Nephron (organoid): ENCODE data around the gene GAK.
"Not testable (repeated sequence)": the region's sequence is repeated elsewhere in the genome, so short reads cannot be mapped to it uniquely, and the experiment has no call there.

ENCODE experiments used
- H3K27ac Mint-ChIP-seq, 3 experiments: 2 replicates each; pipeline ENCODE4 v1.8.0; 2020; ENCODE audit warnings: mixed read lengths in 3 of 3, mild to moderate bottlenecking in 2 of 3, moderate library complexity in 1 of 3
- H3K27me3 Mint-ChIP-seq: 2 replicates; pipeline ENCODE4 v1.8.0; 2021; ENCODE audit warnings: low read depth, mild to moderate bottlenecking, moderate library complexity, mixed read lengths
- H3K36me3 Mint-ChIP-seq: 2 replicates; pipeline ENCODE4 v1.8.0; 2020; ENCODE audit warnings: low read depth, mixed read lengths
- H3K4me1 Mint-ChIP-seq: 2 replicates; pipeline ENCODE4 v1.8.0; 2020; ENCODE audit warnings: mixed read lengths
- H3K4me3 Mint-ChIP-seq, 3 experiments: 2 replicates each; pipeline ENCODE4 v1.8.0; 2020; ENCODE audit warnings: mild to moderate bottlenecking in 3 of 3, mixed read lengths in 3 of 3, moderate library complexity in 2 of 3
- H3K9me3 Mint-ChIP-seq: 2 replicates; pipeline ENCODE4 v1.8.0; 2020; ENCODE audit warnings: mixed read lengths
- TF ChIP-seq, protein P1 (sequence below), 3 experiments: fragments of 200-600 bp; sonication (generic); IDR thresholded peaks; one replicate each; pipeline ENCODE4 v1.5.0; 2021; ENCODE audit warnings: antibody characterized with exemption in 3 of 3; ENCODE audit not compliant: unreplicated experiment in 3 of 3

Gene GAK

GRCh38 chr4:931960-932712 is at the start of gene GAK, which contains the start of gene TMEM175:
Gene GAK (minus strand): TSS chr4:932316. CDS start chr4:932187, 129 bp downstream.
Gene TMEM175 (plus strand): TSS chr4:932460. CDS start chr4:947740, 15,280 bp downstream.
- Mint-ChIP-seq H3K9me3 (no peaks in the 10 kb centered on the region), H3K4me3 (peak within 1 kb of the TSS; percentile 95 to 98 (median 96)), H3K4me1 (peaks cover 21% of the 10 kb centered on the region), H3K27me3 (no peaks in the 10 kb centered on the region), H3K27ac (peak within 1 kb of the TSS; percentile 76 to 90 (median 90)), H3K36me3 (no peaks in the 10 kb centered on the region)
- TF ChIP-seq, protein P1, sequence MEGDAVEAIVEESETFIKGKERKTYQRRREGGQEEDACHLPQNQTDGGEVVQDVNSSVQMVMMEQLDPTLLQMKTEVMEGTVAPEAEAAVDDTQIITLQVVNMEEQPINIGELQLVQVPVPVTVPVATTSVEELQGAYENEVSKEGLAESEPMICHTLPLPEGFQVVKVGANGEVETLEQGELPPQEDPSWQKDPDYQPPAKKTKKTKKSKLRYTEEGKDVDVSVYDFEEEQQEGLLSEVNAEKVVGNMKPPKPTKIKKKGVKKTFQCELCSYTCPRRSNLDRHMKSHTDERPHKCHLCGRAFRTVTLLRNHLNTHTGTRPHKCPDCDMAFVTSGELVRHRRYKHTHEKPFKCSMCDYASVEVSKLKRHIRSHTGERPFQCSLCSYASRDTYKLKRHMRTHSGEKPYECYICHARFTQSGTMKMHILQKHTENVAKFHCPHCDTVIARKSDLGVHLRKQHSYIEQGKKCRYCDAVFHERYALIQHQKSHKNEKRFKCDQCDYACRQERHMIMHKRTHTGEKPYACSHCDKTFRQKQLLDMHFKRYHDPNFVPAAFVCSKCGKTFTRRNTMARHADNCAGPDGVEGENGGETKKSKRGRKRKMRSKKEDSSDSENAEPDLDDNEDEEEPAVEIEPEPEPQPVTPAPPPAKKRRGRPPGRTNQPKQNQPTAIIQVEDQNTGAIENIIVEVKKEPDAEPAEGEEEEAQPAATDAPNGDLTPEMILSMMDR (IDR thresholded peaks at IDR 0.05; ENCODE audit: unreplicated experiment in 3 of 3) = no peak

- peaks cover 4% of the 10 kb centered on the region for H3K4me1 Mint-ChIP-seq
- TF ChIP-seq, protein P1 (IDR thresholded peaks at IDR 0.05; ENCODE audit: unreplicated experiment in 3 of 3) = no peak
- H3K27ac Mint-ChIP-seq = no peak overlapping the region
- peaks cover 3% of the 10 kb centered on the region for H3K9me3 Mint-ChIP-seq
- H3K4me3 Mint-ChIP-seq = no peak overlapping the region
- no peaks in the 10 kb centered on the region for H3K36me3 Mint-ChIP-seq
- no peaks in the 10 kb centered on the region for H3K27me3 Mint-ChIP-seq
Observed at GRCh38 chr4:978957-979701, 47.0 kb upstream of the GAK start.

- not testable (repeated sequence) for H3K27me3 Mint-ChIP-seq, H3K4me1 Mint-ChIP-seq, H3K9me3 Mint-ChIP-seq, H3K27ac Mint-ChIP-seq, H3K36me3 Mint-ChIP-seq, H3K4me3 Mint-ChIP-seq
Observed at GRCh38 chr4:976016-976415, 43.9 kb upstream of the GAK start.

DNA sequence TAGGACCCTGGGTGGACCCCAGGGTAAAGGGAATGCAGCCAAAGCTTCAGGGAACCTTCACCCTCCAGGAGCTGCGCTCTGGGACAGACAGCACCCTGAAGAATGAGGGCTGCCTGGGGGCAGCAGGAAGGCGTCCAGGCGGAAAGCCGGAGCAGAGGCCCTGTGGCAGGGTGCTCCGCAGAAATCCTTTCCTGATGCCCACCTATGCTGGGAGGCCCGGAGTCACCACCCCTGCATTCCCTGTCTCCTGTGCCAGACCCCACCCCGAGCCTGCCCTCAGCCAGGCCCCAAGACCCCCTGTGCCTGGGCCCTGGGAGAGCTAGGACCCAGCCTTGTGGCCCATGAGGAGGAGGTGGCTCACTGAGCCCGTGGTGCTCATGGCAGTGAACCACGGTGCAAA is 42.6 kb upstream of the GAK start:
- no peak overlapping the region for H3K27ac Mint-ChIP-seq

DNA sequence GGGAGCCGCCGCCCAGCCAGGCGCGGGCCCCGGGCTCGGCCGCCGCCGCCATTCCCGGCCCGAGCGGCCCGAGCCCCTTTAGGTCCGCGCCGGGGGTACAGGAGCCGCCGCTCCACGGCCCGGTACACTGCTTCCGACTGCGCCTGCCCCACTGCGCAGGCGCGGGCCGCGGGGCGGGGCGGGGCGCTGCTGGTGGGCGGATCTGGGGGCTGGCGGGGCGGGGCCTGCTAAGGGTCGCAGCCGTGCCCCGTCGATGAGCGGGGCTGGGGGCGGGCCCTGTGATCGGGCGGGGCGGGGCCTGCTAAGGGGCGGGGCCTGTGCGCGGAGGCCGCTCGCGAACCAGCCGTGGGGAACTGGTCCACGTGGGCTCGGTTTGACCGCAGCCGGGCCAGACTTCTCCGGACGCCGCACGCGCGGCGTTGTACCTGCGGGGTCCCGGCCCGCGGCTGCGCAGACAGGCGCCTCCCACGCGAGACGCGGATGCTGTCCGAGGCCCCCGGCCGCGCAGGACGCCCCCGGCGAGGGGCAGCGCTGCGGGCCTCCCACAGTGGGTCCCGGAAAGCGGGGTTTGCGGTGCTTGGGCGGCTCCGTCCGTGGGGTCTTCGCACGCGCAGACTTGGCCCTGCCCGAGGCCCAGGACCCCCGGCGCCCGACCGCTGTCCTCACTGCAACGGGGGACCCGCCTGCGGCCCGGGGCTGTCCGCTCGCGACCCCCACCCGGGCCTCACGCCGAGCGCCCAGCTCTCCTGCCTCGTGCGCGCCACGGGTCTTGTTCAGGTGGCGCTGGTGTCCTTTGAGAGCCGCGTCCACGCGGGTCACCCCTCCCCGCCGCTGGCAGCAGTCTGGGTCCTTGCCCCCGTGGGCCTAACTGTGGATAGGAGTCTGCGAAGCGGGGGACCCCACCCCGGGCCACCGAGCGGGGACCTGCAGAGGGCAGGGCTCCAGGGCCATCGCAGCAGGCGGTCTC is 41.6 kb upstream of the GAK start, which contains the start of gene DGKQ:
DGKQ (minus strand) TSS at position 139 of the 967 bp plus-strand sequence; CDS start at position 52, 87 bp downstream.
- Mint-ChIP-seq H3K36me3 (no peaks in the 10 kb centered on the region), H3K4me1 (no peaks in the 10 kb centered on the region), H3K9me3 (peaks cover 3% of the 10 kb centered on the region), H3K27ac (no peak within 1 kb of the TSS), H3K27me3 (peaks cover 22% of the 10 kb centered on the region), H3K4me3 (peak within 1 kb of the TSS; percentile 38 to 59 (median 54))
- TF ChIP-seq, protein P1 (IDR thresholded peaks at IDR 0.05; ENCODE audit: unreplicated experiment in 3 of 3) = no peak

More for the DNA sequence above, 42.6 kb upstream of the GAK start:
- TF ChIP-seq, protein P1 (IDR thresholded peaks at IDR 0.05; ENCODE audit: unreplicated experiment in 3 of 3) = no peak
- H3K27me3 Mint-ChIP-seq = peaks cover 16% of the 10 kb centered on the region
- peak overlapping the region; percentile 37 to 55 (median 54) for H3K4me3 Mint-ChIP-seq
- no peaks in the 10 kb centered on the region for H3K4me1 Mint-ChIP-seq
- H3K36me3 Mint-ChIP-seq = no peaks in the 10 kb centered on the region
- H3K9me3 Mint-ChIP-seq = peaks cover 3% of the 10 kb centered on the region
